GM13976 (cell line): Measurements from ENCODE around the gene SYNGR2.

Source experiments
- DNase-seq: peaks from one replicate; pipeline ENCODE4 v3.0.0; 2012; ENCODE audit warnings: low spot score
- CTCF ChIP-seq: IDR thresholded peaks from 2 replicates; pipeline ENCODE4 v1.5.1; 2012; ENCODE audit warnings: borderline replicate concordance, mild to moderate bottlenecking; ENCODE audit not compliant: insufficient read depth; ENCODE audit errors: extremely low read depth, missing control alignments, control extremely low read depth
- in situ Hi-C: fragments of 300-500 bp; cut with MboI; formaldehyde crosslinking; loops from one replicate; pipeline ENCODE4 v1.12.0; 2022; ENCODE audit warnings: low sequenced_read_pairs, mixed read lengths, inconsistent platforms; ENCODE audit not compliant: unreplicated experiment

SYNGR2 gene

GRCh38 chr17:78205124-78205775 lies 36.9 kb downstream of the SYNGR2 start:
- TF ChIP-seq CTCF: no peak
- in situ Hi-C loops: no loop called here
- no peak for DNase-seq

GRCh38 chr17:78206298-78206697 lies 37.9 kb downstream of the SYNGR2 start:
- no peak for TF ChIP-seq CTCF
- DNase-seq: no peak
- in situ Hi-C loops: no loop called here

- no peak for DNase-seq
- no peak for TF ChIP-seq CTCF
- in situ Hi-C loops: no loop called here
Observed at GRCh38 chr17:78208486-78208885, 40.1 kb downstream of the SYNGR2 start.

GRCh38 chr17:78210111-78210510 lies 41.7 kb downstream of the SYNGR2 start:
- TF ChIP-seq CTCF: no peak
- in situ Hi-C loops: no loop called here
- no peak for DNase-seq

- DNase-seq: no peak
- in situ Hi-C loops: no loop called here
- TF ChIP-seq CTCF: no peak
Observed at GRCh38 chr17:78211032-78211431, 42.7 kb downstream of the SYNGR2 start.

- in situ Hi-C loops: no loop called here
- peak; percentile 100 for DNase-seq
- TF ChIP-seq CTCF: no peak
Observed at GRCh38 chr17:78214016-78214705, 45.8 kb downstream of the SYNGR2 start, which contains the start of gene BIRC5. BIRC5 (plus strand) TSS chr17:78214253; CDS start chr17:78214317, 64 bp downstream.
